WTC11 (cell line): ENCODE data around the gene JUP. TPM values are rescaled to one million over a fixed set of nuclear protein-coding genes. Genes with fewer than 3 reads are reported as not detected.

ENCODE experiments used
- ATAC-seq: fragments of 200-7000 bp; cut with Tn5 transposase; 2 replicates; pipeline ENCODE4 v1.10.0; 2021; ENCODE audit warnings: mild to moderate bottlenecking, moderate library complexity
- CTCF ChIA-PET: fragments of 300-600 bp; sonication (Branson Sonifier 250); formaldehyde crosslinking; loops from one replicate; lab custom pipeline; 2021; ENCODE audit warnings: antibody characterized with exemption; lab: Charles Lee
- POLR2A ChIA-PET: fragments of 350-600 bp; sonication (Branson Sonifier 250); formaldehyde crosslinking; loops from one replicate; lab custom pipeline; 2021; ENCODE audit warnings: antibody characterized with exemption; lab: Charles Lee
- DNase-seq: peaks from one replicate; pipeline ENCODE4 v3.0.0; 2021; ENCODE audit warnings: low spot score
- H3K27ac Mint-ChIP-seq: 2 replicates; pipeline ENCODE4 v1.8.0; 2021; ENCODE audit warnings: mixed read lengths
- H3K27me3 Mint-ChIP-seq: 2 replicates; pipeline ENCODE4 v1.8.0; 2021; ENCODE audit warnings: low read depth, mild to moderate bottlenecking, moderate library complexity, mixed read lengths
- H3K36me3 Mint-ChIP-seq: 2 replicates; pipeline ENCODE4 v1.8.0; 2021; ENCODE audit warnings: mixed read lengths
- H3K4me1 Mint-ChIP-seq: 2 replicates; pipeline ENCODE4 v1.8.0; 2022; ENCODE audit warnings: mixed read lengths
- H3K4me3 Mint-ChIP-seq: 2 replicates; pipeline ENCODE4 v1.8.0; 2021; ENCODE audit warnings: mild to moderate bottlenecking, moderate library complexity, mixed read lengths
- H3K9me3 Mint-ChIP-seq: 2 replicates; pipeline ENCODE4 v1.8.0; 2021; ENCODE audit warnings: mixed read lengths
- AFF4 ChIP-seq: sonication (generic); formaldehyde crosslinking; IDR thresholded peaks from 2 replicates; pipeline ENCODE4 v1.8.1; 2023; ENCODE audit warnings: mild to moderate bottlenecking, missing genetic modification reagents, borderline replicate concordance
- AR ChIP-seq: fragments of 250-450 bp; sonication (Bioruptor Pico); IDR thresholded peaks from 2 replicates; pipeline ENCODE4 v1.9.0; 2021; ENCODE audit warnings: mild to moderate bottlenecking
- ATF1 ChIP-seq: sonication (generic); formaldehyde crosslinking; IDR thresholded peaks from 2 replicates; pipeline ENCODE4 v1.8.1; 2023; ENCODE audit warnings: mild to moderate bottlenecking, moderate library complexity, missing genetic modification reagents
- ATF2 ChIP-seq: sonication (generic); formaldehyde crosslinking; IDR thresholded peaks from 2 replicates; pipeline ENCODE4 v1.8.1; 2022; ENCODE audit warnings: low read depth, missing genetic modification reagents, borderline replicate concordance
- EMX1 ChIP-seq: fragments of 250-450 bp; sonication (Bioruptor Pico); IDR thresholded peaks from 2 replicates; pipeline ENCODE4 v1.8.0; 2021; ENCODE audit warnings: mild to moderate bottlenecking
- FOXK1 ChIP-seq: sonication (generic); formaldehyde crosslinking; IDR thresholded peaks from 2 replicates; pipeline ENCODE4 v1.8.0; 2022; ENCODE audit warnings: mild to moderate bottlenecking, moderate library complexity, missing genetic modification reagents
- GRHL2 ChIP-seq: fragments of 250-450 bp; sonication (Bioruptor Pico); IDR thresholded peaks from 2 replicates; pipeline ENCODE4 v1.8.0; 2022; ENCODE audit warnings: mild to moderate bottlenecking, moderate library complexity; ENCODE audit not compliant: insufficient replicate concordance, severe bottlenecking
- KAT7 ChIP-seq: sonication (generic); formaldehyde crosslinking; IDR thresholded peaks from 2 replicates; pipeline ENCODE4 v1.8.1; 2023; ENCODE audit warnings: missing genetic modification reagents, mild to moderate bottlenecking, borderline replicate concordance
- NFE2L1 ChIP-seq: sonication (generic); formaldehyde crosslinking; IDR thresholded peaks from 2 replicates; pipeline ENCODE4 v1.8.1; 2023; ENCODE audit warnings: missing genetic modification reagents
- PREB ChIP-seq: sonication (generic); formaldehyde crosslinking; IDR thresholded peaks from 2 replicates; pipeline ENCODE4 v1.8.1; 2022; ENCODE audit warnings: mild to moderate bottlenecking, missing genetic modification reagents, moderate library complexity, borderline replicate concordance
- SMAD3 ChIP-seq: sonication (generic); formaldehyde crosslinking; IDR thresholded peaks from 2 replicates; pipeline ENCODE4 v1.8.0; 2022; ENCODE audit warnings: missing genetic modification reagents, mild to moderate bottlenecking, borderline replicate concordance
- ZNF121 ChIP-seq: sonication (generic); formaldehyde crosslinking; IDR thresholded peaks from 2 replicates; pipeline ENCODE4 v1.8.0; 2023; ENCODE audit warnings: missing genetic modification reagents
- ZNF263 ChIP-seq: sonication (generic); formaldehyde crosslinking; IDR thresholded peaks from 2 replicates; pipeline ENCODE4 v1.8.1; 2022; ENCODE audit warnings: low read depth, mild to moderate bottlenecking, moderate library complexity, missing genetic modification reagents
- ZNF416 ChIP-seq: fragments of 250-450 bp; sonication (Bioruptor Pico); IDR thresholded peaks from 2 replicates; pipeline ENCODE4 v1.9.0; 2021; ENCODE audit warnings: mild to moderate bottlenecking, inconsistent platforms
- total RNA-seq: library from RNA; stranded (reverse); gene quantifications from 3 replicates; pipeline ENCODE4 v1.2.3, GENCODE V29; 2021
- TF ChIP-seq, protein P1 (sequence below): sonication (generic); formaldehyde crosslinking; IDR thresholded peaks from 2 replicates; pipeline ENCODE4 v1.8.0; 2022; ENCODE audit warnings: missing genetic modification reagents
- TF ChIP-seq, protein P2 (sequence below): fragments of 250-450 bp; sonication (Bioruptor Pico); conservative IDR thresholded peaks from 2 replicates; pipeline ENCODE4 v1.9.0; 2021; ENCODE audit warnings: mild to moderate bottlenecking

The JUP gene
- total RNA-seq, 1 experiment from 2014 or later, result 103 TPM

GRCh38 chr17:41724476-41725050, 61.9 kb downstream of the JUP start:
- ATAC-seq, result no peak
- ChIA-PET CTCF (interaction anchor here (0.9 to 3.3 kb wide), 7 partner anchors 9 to 412 kb away, joined by 3 to 13 read pairs (median 5); partner anchors contain the start of genes JUP and NKIRAS2), POLR2A (interaction anchor here (0.9 to 1.3 kb wide), 2 partner anchors 9 to 35 kb away, joined by 3 to 4 read pairs; partner anchors contain the start of gene HAP1)
- DNase-seq, result no peak
- H3K4me1 Mint-ChIP-seq, result 0 out of 2 replicates have a peak, but pooled peaks cover 6% of the 10 kb centered on the region
- TF ChIP-seq ATF2 (CRISPR knock-in tag) (no peak), ZNF121 (no peak), PREB (CRISPR knock-in tag) (no peak), KAT7 (CRISPR knock-in tag) (no peak), AFF4 (CRISPR knock-in tag) (no peak), NFE2L1 (CRISPR knock-in tag) (no peak)
- TF ChIP-seq, protein P1, sequence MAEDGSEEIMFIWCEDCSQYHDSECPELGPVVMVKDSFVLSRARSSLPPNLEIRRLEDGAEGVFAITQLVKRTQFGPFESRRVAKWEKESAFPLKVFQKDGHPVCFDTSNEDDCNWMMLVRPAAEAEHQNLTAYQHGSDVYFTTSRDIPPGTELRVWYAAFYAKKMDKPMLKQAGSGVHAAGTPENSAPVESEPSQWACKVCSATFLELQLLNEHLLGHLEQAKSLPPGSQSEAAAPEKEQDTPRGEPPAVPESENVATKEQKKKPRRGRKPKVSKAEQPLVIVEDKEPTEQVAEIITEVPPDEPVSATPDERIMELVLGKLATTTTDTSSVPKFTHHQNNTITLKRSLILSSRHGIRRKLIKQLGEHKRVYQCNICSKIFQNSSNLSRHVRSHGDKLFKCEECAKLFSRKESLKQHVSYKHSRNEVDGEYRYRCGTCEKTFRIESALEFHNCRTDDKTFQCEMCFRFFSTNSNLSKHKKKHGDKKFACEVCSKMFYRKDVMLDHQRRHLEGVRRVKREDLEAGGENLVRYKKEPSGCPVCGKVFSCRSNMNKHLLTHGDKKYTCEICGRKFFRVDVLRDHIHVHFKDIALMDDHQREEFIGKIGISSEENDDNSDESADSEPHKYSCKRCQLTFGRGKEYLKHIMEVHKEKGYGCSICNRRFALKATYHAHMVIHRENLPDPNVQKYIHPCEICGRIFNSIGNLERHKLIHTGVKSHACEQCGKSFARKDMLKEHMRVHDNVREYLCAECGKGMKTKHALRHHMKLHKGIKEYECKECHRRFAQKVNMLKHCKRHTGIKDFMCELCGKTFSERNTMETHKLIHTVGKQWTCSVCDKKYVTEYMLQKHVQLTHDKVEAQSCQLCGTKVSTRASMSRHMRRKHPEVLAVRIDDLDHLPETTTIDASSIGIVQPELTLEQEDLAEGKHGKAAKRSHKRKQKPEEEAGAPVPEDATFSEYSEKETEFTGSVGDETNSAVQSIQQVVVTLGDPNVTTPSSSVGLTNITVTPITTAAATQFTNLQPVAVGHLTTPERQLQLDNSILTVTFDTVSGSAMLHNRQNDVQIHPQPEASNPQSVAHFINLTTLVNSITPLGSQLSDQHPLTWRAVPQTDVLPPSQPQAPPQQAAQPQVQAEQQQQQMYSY (CRISPR knock-in tag), result no peak
- no peak overlapping the region for H3K27ac Mint-ChIP-seq
- no peaks in the 10 kb centered on the region for H3K36me3 Mint-ChIP-seq
- no peak overlapping the region for H3K4me3 Mint-ChIP-seq
- no peaks in the 10 kb centered on the region for H3K9me3 Mint-ChIP-seq
- peaks cover 5% of the 10 kb centered on the region; the same call in 1 of the 2 replicates for H3K27me3 Mint-ChIP-seq

GRCh38 chr17:41723801-41724475, 62.6 kb downstream of the JUP start:
- Mint-ChIP-seq H3K27ac (no peak overlapping the region), H3K4me3 (no peak overlapping the region), H3K4me1 (0 out of 2 replicates have a peak, but pooled peaks cover 6% of the 10 kb centered on the region), H3K27me3 (peaks cover 9% of the 10 kb centered on the region), H3K36me3 (no peaks in the 10 kb centered on the region), H3K9me3 (no peaks in the 10 kb centered on the region)
- POLR2A ChIA-PET, result interaction anchor here (0.9 kb wide), 1 partner anchor 10 kb away, joined by 4 read pairs; the partner anchor contains the start of gene HAP1
- DNase-seq (no peak), ATAC-seq (no peak)
- CTCF ChIA-PET, result interaction anchor here (0.8 to 3.3 kb wide), 5 partner anchors 18 to 296 kb away, joined by 3 to 13 read pairs (median 5); partner anchors contain the start of genes JUP and NKIRAS2
- TF ChIP-seq SMAD3 (CRISPR knock-in tag), result no peak
- TF ChIP-seq, protein P2, sequence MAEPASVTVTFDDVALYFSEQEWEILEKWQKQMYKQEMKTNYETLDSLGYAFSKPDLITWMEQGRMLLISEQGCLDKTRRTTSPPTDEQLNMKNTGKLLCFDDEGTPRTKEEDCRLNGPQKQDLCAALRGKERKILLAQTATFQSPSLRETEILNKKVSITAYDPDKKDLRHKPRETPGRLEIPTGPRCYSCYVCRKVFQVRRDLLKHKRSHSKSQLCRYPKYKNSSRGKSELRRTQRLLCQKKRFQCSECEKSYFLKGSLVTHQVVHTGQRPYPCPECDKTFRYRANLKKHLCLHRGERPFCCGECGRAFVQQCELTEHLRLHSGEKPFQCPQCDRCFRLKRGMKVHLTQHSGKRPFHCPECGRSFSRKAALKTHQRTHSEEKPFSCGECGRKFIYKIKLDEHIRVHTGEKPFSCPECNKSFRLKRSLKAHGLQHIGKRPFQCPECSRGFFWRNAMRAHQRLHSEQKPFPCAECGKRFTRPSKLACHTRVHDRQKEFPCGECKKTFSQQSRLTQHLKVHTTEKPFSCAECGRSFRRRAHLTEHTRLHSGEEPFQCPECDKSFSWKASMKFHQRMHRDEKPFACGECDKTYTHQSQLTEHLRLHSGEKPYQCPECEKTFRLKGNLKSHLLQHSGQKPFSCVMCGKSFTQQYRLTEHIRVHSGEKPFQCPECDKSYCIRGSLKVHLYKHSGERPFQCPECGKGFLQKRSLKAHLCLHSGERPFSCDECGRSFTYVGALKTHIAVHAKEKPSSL, result no peak
- TF ChIP-seq FOXK1 (CRISPR knock-in tag), result no peak
- no peak for TF ChIP-seq ZNF263 (CRISPR knock-in tag)
- TF ChIP-seq ZNF416 (CRISPR knock-in tag), result no peak
- no peak for TF ChIP-seq EMX1 (CRISPR knock-in tag)
- no peak for TF ChIP-seq ATF1 (CRISPR knock-in tag)
- no peak for TF ChIP-seq GRHL2 (CRISPR knock-in tag)
- no peak for TF ChIP-seq AR (CRISPR knock-in tag)
